Astrocyte of the cerebellum (primary cell): ENCODE results near the gene NEK4.
A peak's percentile ranks its signal among the peaks of the same experiment; 100 is the strongest.

Experiments
- DNase-seq: peaks from one replicate; pipeline ENCODE4 v3.0.0-alpha.2; 2011; ENCODE audit warnings: low read depth
- H3K4me3 ChIP-seq: 2 replicates; pipeline ENCODE4 v1.5.1; 2011; ENCODE audit warnings: mild to moderate bottlenecking, low read depth, low read length, moderate library complexity
- CTCF ChIP-seq: IDR thresholded peaks from 2 replicates; pipeline ENCODE4 v1.5.1; 2012; ENCODE audit warnings: low read length, low read depth, moderate library complexity, mild to moderate bottlenecking; ENCODE audit errors: missing control alignments
- in situ Hi-C: cut with HindIII; loops from 2 replicates; pipeline ENCODE4 v1.10.0; 2017; ENCODE audit warnings: low sequenced_read_pairs

The NEK4 gene

GRCh38 chr3:52793702-52794611 lies 23.2 kb upstream of the NEK4 start:
- no peak overlapping the region for H3K4me3 ChIP-seq
- DNase-seq: no peak
- in situ Hi-C loops: no loop called here
- no peak for TF ChIP-seq CTCF

- in situ Hi-C loops: no loop called here
- DNase-seq: no peak
- TF ChIP-seq CTCF: no peak
- no peak overlapping the region for H3K4me3 ChIP-seq
These were observed 22.4 kb upstream of the NEK4 start for GRCh38 chr3:52792961-52793695.

GRCh38 chr3:52792413-52792812 lies 21.7 kb upstream of the NEK4 start:
- no peak overlapping the region for H3K4me3 ChIP-seq
- no peak for DNase-seq
- peak; percentile 46 for TF ChIP-seq CTCF
- in situ Hi-C loops: no loop called here

GRCh38 chr3:52791928-52792327 lies 21.2 kb upstream of the NEK4 start:
- no peak for TF ChIP-seq CTCF
- H3K4me3 ChIP-seq: no peak overlapping the region
- DNase-seq: no peak
- in situ Hi-C loops: no loop called here

- in situ Hi-C loops: no loop called here
- TF ChIP-seq CTCF: no peak
- DNase-seq: no peak
- no peak overlapping the region for H3K4me3 ChIP-seq
These were observed 20.6 kb upstream of the NEK4 start for GRCh38 chr3:52791366-52791765.

- no peak for DNase-seq
- no peak overlapping the region for H3K4me3 ChIP-seq
- TF ChIP-seq CTCF: no peak
- in situ Hi-C loops: no loop called here
These were observed 20.0 kb upstream of the NEK4 start for GRCh38 chr3:52790741-52791140.
